HG03108 (cell line): ENCODE results near the gene MCU.
"Not testable (repeated sequence)": the region's sequence is repeated elsewhere in the genome, so short reads cannot be mapped to it uniquely, and the experiment has no call there.

Source experiments
- ATAC-seq: cut with Tn5 transposase; IDR thresholded peaks from one replicate; pipeline ENCODE4 v1.9.1; 2021; ENCODE audit warnings: moderate library complexity; ENCODE audit not compliant: unreplicated experiment

Gene MCU

GRCh38 chr10:72756674-72757385 is 64.9 kb downstream of the MCU start:
- no peak for ATAC-seq

DNA sequence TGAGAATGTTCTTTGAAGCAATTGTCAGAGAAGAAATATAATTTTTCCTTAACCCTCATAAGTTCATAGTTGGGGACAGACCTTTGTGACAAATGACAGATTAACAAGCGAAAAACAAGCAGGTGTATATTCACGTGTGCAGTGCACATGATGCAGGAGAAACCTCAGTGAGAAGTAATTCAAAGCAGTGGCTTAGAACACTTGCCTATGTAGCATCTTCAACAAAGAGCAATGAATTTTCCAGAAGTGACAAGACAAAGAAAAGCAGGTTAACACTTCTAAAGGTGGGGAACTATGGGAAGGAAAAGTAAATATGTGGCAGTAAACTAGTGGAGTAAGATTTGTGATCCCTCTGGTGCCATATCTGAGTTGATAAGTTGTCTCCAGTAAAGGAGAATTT is 65.8 kb downstream of the MCU start:
- no peak for ATAC-seq

- ATAC-seq, result not testable (repeated sequence)
Observed at GRCh38 chr10:72758930-72759329, 67.0 kb downstream of the MCU start.

DNA sequence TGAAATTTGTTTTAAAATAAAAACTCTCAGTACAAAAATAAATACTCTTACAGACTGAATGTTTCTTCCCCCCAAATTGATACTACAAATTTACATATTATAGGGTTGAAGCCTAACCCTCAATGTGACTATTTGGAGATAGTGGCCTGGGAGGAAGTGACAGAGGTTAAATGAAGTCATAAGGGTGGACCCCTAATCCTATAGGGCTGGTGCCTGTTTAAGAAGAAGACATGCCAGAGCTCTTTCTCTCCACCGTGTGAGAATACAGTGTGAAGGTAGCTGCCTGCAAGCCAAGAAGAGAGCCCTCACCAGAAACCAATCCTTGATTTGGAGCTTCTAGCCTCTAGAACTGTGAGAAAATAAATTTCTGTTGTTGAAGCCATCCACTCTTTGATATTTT is 67.6 kb downstream of the MCU start:
- no peak for ATAC-seq

DNA sequence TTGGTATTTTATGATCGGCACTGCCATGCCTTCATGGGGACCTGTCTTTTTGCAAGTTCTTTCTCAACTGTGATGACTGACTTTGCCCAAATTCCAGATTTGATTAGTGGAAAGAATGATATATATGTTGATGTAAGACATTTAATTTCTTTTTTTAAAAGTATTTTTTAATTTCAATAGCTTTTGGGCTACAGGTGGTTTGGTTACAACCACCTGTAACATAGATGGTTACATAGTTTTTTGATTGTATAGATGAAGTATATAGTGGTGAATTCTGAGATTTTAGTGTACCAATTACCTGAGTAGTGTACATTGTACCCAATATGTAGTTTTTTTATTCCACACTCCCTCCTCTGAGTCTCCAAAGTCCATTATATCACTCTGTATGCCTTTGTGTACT is 69.6 kb downstream of the MCU start:
- no peak for ATAC-seq

DNA sequence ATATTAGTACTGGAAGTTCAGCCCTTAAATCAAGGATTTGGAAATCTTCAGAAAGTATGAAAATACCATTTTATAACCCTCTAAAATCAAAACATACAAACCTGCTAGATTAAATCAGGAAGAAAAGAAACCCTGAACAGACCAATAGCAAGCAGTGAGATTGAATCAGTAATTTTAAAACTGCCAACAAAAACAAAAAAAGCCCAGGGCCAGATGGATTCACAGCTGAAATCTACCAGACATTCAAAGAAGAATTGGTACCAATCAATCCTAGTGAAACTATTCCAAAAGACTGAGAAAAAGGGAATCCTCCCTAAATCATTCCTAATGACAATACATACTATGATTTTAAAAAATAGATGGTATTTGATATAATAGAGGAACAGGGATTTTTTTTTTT is 70.1 kb downstream of the MCU start:
- no peak for ATAC-seq

DNA sequence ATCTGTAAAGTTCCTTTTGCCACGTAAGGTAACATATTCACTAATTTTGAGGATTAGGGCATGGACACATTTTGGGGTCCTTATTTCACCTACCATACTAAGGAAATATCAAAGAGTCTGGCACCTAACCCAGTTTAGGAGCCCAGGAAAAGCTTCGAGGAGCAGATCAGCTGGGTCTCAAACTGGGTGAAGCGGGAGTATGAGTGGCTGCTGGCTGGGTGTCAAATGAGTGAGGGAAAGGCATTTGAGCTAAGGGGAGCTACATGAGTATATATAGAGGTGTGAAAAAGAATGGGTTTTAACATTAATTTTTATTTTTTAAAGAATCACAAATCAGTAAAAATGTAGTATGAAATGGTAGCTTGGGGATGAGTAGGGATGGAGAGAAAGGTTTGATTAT is 71.3 kb downstream of the MCU start:
- no peak for ATAC-seq

DNA sequence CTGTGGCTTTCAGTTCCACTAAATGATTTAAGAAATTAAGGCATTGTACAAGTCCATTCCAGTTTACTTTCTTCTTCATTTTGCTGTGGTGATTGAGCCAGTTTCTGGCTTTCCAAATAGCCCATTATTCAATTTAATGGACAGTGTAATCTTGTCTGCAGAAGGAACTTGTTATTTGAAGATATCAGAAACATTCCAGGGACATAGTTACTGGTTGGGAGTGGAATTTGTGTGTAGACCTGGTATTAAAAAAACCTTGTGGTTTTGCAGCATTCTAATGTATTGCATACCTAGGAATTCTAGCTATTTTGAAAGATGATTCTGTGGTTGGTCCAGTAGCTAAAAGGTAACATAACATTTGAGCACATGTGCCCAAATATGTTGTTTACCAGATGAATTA is 72.2 kb downstream of the MCU start:
- ATAC-seq, result no peak

DNA sequence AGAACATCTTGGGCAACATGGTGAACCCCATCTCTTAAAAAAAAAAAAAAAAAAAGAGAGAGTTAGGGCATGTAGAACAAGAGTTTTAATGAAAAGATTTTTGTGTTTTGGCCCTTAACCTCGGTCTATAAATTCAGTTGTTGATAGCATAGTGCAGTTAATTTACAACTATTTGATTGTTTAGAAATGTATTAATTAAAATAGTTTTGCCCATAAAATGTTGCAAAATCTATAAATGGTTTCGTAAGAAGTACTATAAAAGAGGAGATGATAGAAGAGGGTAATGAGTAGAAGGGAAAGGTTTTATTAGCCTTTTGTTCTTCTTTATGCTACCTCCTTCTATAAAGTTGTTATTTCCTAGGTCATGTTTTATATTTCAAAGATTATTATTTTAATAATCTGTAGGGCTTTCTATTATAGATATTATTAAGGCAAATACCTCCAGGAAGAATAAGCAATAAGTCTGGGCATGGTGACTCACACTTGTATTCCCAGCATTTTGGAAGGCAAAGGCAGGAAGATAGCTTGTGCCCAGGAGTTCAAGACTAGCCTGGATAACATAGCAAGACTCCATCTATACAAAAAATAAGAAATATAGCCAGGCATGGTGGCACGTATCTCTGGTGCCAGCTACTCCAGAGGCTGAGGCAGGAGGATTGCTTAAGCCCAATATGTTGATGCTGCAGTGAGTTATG is 73.3 kb downstream of the MCU start:
- no peak for ATAC-seq

GRCh38 chr10:72771195-72771594 is 79.3 kb downstream of the MCU start:
- not testable (repeated sequence) for ATAC-seq

- no peak for ATAC-seq
Observed at GRCh38 chr10:72772031-72772430, 80.1 kb downstream of the MCU start.

DNA sequence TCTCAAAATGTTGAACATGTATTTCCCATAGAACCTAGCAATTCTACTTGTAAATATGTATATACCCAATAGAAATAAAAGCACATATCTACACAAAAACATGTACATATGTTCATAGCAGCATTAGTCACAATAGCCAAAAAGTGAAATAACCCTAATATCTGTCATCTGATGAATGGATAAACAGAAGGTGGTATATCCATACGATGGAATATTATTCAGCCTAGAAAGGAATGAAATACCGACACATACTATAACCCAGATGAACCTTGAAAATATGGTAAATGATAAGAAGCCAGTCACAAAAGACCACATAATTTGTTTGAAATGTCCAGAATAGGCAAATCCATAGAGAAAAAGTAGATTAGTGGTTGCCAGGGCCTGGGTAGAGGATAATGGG is 87.9 kb downstream of the MCU start:
- no peak for ATAC-seq

DNA sequence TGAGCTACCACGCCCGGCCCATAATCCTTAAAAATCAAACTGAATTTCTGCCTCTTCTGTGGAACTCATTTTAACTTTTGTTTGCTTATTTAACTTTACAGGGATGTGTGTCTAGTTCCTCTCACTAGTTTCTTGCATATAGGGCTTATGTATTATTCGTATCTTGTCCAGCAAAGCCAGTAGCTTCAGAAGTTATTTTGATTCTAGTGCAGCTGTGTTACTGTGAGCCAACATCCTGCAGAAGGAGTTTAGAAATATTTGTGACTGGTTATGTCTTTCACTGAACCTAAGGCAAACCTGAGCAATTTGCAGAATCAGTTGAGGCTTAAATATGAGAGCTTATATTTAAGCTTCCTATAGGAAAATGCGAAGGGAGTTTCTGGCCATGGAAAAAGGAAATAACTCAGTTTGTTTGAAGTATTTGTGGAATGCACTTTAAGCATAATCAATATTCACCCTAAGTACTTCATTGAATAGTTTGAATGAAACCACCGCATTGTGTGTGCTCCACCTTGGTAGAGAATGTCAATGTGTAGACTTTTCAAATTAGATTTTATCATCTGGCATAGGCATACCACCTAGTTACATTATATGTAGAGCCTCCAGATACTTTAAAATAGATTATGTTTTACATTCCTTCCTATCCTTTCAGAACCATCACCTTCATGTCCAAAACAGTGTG is 90.8 kb downstream of the MCU start:
- ATAC-seq, result no peak

- ATAC-seq, result no peak
Observed at GRCh38 chr10:72783410-72783833, 91.5 kb downstream of the MCU start.

GRCh38 chr10:72784551-72785351 is 92.8 kb downstream of the MCU start:
- ATAC-seq, result no peak

DNA sequence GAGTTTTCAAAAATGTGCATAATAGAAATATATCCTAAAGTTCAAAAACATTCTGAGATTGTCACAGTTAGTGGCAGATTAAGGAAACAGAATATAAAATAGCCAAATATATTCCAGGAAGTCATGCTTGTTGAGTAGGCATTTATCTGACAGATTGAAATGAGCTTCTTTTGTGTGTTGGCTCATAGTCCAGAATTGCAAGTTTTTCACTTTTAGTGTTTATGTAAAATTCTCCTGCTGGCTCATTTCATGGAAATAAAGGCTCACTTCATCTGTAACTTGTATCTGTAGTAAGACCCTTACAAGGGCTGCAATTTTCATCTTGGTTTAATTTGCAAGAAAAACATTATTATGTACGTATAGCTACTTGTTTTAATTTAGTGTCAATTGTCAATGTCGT is 93.5 kb downstream of the MCU start:
- ATAC-seq, result no peak

DNA sequence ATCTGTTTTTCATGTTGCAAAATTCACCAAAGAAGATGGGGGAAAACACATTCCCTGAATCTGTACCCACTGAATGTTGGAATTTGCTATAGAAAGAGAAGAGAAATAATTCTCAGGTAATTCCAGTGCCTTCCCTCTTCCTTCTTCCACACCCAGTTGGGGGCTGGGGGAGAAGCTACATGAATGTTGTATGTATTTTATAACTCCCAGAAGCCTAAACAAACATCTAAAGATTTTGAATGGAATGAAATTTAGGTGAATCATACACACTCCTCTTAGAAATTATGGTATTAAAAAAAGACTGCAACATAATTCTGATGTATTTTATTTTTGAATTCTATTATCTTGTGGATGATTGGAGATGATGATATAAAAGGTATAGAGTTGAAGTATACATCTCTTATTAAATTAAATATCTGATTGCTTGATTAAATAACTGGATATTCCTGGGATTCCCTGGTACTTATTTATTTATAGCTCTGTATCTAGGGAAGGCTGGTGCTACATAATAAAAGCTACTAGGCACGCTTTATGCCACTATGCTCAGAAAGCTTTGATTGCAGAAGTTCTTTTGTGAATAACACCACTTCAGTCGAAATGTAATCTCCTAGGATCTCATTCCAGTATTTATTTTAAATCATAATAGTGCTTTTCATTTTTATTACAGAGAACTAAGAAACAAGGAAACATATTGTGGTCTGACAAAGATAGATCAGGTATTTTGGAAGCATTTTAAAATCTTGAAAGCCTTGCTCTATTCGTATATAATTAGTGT is 98.5 kb downstream of the MCU start:
- no peak for ATAC-seq

DNA sequence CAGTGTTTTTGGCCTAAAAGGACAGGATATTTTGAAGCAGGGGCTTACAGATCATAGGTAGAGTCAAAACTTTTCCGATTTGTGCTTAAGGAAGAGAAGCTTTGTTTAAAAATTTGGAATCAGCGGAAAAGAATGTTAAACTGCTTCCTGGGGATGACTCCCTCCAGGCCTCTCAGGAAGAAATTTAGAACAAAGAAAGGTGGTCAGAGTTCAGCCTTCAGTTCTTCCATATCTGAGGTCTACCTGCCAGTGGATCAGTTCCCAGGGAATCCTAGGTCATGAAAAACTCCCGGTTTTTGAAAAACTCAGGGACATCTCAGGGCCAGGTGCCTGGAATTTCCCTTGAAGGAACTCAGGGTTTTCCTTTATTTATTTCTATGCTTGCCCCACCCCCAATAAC is 100.3 kb downstream of the MCU start:
- ATAC-seq, result no peak

DNA sequence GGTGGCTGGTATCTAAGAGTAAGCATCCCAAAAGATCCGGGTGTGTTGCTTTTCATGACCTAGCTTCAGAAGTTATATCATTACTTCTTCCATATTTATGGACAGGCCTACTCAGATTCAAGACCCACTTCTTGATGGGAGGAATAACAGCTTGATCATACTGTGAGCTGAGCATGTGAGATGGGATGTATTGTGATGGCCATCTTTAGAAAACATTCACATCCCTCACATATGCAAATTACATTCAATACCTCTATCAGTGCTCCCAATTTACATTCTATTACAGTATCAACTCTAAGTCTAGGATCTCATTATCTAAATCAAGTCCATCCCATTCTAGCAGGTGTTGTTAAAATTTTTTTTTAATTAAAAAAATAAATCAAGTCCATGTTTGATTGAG is 101.8 kb downstream of the MCU start:
- ATAC-seq, result no peak

DNA sequence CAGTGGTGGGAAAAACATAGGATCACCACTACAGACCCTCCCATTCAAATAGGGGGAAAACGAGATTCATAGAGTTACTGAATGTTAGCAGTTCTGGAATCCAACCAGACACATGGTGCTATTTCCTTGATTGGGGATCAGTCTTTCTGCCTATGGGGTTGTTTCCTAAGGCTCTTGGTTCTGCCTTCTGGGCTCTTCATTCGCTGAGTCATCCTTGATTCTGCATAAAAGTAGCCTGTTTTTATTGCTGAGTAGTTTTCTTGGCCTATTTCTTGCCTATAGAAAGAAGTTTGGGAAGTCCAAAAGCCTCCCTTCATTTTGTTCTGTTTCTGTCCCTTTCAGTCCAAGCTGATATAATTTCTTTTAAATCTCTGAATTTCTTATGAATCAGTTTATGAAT is 102.3 kb downstream of the MCU start:
- ATAC-seq, result no peak

GRCh38 chr10:72796042-72796441 is 104.1 kb downstream of the MCU start:
- ATAC-seq, result no peak
